GM18511 (cell line): ENCODE measurements around the gene HOXA10.

ENCODE experiments used
- ATAC-seq: cut with Tn5 transposase; IDR thresholded peaks from one replicate; pipeline ENCODE4 v1.9.1; 2021; ENCODE audit warnings: mild to moderate bottlenecking, moderate library complexity; ENCODE audit not compliant: unreplicated experiment

Gene HOXA10

DNA sequence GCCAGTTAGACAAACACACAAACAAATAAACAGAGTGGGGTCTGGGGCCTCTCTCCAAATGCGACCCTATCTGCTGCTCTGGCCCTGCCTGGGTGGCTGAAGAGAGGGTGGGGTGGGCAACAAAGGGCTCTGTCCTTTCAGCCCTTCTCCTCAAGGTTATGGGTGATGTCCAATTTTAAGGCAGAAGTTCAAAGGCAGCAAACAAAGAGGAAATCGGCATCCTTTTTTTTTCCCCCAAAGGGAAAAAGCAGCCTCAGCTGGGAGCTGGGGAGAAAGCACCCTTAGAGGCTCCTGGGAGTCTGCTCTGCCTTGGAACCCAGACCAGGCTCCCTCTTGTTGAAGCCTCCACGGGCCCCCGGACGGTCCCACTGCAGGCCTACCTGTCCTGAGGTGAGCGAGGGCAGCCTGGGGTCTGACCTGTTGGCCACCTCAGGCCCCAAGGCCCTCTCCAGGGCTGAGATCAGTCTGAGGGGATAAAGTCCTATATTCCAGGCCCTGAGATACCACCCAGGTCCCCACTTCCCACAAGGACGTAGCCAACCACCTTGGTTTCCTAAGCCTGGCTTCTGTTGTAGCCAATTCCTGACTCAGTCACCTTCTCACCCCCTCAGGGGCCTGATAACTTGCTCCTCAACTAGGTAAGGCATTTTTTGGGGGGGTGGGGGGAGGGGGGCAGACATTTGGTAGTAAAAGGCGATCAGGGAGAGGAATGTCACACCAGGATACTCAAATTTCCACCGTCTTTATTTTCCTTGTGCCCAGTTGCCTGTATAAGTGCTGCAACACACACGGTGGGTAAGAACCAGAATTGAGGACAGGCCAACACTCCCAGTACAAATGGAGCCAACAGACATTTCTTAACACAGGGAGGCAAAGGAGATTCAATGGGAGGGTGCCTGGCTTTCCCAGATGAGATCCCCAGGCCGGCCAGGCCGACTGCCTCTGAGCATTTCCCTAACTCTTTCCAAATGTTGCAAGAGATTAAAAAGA, 6.6 kb upstream of the HOXA10 start:
- ATAC-seq = no peak

DNA sequence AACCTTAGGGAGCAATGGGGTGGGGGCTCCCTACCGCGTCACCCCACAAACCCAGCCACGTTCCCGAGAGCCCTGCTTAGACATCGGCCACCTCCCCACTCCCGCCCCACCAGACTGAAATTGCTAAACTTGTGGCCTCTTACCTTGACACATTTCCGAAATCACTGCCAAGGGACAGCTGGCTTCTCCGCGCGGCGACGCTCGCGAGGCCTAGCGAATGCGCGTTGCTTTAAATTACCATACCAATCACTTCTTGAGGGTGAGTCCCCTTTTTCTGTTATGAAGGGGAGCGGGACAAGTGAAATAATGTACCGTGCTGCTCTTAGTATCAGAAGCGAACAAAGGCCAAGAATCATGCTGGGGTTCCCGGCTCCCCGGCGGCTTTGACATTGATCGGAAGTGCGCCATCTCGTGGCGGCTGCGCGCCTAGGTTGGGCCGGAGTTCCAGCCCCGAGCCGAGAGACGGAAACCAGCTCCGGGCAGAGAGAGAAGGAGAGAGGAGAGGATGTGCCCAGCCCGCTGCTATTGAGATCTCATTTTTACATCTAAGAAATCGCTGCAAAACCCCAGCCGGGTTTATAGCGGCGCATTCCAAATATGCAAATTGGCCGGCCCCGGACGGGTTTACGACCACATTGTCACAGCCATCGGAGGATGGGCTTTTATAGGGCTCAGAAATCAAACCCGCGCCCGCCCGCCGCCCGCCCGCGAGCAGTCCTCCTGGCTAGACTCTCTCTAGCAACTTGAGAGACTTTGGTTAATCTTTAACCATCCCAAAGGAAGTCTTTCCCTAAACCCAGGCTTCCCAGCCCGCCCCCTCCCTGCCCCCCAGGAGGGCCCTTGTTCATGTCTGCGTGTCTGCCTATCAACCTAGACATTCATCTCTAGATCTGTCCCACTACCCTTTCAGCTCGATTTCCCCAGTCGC, 5.6 kb upstream of the HOXA10 start:
- ATAC-seq = no peak

DNA sequence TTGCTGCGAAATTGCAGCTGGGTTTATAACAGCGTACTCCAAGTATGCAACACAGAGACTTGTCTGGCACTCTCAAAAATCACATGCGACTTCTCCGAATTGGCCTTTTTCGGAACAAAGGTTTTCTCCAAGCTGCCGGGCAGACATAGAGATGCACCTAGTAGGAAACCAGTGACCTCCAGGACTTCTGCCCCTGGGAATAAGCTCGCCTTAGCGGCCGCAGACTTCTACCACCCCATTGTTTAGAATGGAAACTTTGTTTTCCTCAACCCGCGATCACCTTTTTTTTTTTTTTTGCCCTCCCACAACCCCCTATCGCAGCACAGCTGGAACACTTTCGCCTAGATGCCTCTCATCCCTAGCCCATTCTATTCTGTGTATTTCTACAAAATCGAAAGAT, 4.9 kb upstream of the HOXA10 start:
- no peak for ATAC-seq

DNA sequence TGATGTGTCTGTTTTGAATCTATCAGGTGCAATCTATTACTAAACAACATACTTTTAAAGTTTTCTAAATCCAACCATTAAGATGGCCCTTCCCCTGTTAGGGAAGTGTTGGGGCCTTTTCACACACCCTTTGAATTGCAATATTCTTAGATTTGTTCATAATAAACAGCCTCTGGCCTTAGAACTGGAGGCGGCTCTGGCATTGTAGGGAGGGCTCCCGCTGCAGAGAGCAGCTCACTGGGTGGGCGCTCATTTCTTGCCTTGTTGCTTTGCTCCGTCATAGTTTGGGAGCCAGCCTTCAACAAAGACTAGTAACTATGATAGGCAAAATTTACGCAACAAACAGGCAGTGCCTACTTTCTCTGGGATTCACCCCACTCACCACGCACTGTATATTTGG, 4.2 kb upstream of the HOXA10 start:
- no peak for ATAC-seq

DNA sequence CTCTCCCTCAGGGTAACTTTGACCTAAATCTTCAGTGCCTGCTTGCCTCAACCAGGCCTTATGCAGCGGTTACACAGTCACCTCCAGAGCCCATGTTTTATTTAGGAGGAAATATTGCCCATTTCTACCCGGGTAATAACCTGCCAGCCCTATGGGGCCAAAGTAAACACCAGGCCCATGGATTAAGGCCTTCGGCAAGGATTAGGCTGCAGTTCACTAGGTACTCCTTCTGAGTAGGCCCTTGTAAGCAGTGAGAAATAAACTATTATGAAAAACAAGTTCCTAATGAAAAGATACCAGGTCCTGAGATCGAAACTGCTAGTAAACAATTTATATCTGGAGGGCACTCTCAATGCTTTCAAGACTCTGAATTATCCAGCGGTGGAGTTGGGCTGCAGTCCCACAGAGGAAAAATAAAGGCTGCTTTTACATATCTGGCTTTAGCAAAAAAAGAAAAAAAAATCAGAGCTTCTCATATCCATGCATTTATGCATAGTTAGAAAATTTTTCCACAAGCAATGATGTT, 3.7 kb upstream of the HOXA10 start:
- no peak for ATAC-seq

DNA sequence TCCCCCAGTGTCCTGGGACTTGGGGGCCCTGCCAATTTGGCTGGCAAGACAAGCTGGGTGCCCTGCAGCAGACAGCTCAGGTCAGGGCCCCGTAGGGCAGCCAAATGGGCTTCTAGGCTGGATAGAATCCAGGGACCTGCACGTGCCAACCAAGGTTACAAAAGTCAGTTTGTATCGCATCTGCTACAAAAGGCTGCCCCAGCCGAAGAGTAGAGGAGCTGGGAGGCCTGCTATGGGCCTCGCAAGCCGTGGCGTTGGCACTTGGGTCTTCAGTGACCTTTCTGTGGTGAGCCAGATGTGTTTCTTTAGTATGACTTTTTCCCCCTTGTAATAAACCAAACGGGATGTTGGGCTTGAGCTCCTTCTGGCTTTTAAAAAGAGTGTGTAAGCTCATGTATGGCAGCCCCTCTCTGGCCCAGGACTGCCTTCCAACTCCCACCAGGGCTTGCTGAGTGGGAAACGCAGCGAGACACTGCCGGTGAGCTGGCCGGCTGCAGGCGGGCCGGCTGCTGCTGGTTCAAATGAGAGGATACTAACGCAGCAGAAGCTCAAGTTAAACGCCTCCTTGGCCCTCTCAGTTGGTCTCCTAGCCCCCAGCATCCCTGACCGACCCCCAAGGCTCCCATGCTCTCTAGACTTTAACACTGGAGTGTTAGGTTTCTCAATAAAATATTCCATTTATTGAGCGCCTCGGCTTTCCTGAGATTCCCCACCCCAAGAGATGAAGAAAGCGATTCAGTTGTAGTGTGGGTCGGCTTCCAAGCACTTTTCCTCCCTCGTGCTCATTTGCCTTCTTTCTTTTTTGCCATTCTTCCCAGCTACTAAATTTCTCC, 3.1 kb upstream of the HOXA10 start:
- ATAC-seq = no peak

DNA sequence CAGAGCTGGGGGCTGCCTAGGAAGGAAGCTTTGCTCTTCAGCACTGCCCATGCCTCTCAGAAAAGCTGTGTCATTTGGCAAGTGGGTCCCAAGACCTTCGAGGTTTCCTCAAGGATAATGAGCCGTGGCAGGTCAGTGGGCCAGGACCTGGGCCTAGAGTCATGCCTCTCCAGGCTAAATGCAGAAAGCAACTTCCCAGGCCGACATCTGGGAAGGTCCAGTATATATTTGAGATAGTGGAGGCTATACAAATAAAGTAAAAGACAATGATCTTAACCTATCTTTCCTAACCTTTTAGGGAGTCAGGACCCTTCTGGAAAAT, 2.4 kb upstream of the HOXA10 start:
- ATAC-seq = no peak

DNA sequence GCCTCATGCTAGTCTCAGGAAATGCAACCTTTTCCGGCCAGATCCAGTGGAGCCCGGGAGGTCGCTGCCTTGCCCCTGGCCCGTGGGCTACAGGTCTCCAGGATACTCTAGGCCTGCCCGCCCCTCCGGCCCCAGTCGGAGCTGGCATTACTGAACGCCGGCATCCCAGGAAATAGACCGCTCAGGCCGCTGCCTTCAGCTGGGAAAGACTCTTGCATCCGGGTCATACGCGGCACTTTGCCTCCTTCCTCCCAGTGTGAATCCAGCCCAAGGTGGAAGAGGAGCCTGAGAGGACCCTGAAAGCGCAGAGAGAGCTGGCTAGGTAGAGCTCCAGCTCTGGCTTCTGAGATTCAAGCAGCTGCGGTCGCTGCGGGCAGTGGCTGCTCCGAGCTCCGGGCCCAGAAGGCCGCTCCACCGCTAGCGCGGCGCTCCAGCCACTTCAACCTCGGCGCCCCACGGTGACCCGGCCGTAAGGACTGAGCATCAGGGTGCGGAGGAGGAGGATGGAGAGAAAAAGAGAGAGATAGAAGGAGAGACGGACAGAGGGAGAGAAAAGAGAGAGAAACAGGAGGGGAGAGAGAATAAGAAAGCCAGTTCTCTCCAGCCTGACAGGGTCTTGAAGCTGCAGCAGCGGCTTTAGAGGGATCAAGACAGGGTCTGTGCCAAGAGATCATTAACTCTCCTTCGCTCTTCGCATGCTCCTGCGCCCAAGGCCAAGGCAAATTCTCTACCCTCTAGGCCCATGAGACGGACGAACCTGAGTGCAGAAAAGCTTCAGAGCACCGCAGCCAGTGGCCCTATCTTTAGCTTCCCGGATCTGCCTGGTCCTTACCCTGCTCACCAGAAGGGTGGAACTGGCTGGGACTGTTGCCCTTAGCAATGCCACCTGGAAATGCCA, 1.8 kb upstream of the HOXA10 start:
- ATAC-seq = no peak

DNA sequence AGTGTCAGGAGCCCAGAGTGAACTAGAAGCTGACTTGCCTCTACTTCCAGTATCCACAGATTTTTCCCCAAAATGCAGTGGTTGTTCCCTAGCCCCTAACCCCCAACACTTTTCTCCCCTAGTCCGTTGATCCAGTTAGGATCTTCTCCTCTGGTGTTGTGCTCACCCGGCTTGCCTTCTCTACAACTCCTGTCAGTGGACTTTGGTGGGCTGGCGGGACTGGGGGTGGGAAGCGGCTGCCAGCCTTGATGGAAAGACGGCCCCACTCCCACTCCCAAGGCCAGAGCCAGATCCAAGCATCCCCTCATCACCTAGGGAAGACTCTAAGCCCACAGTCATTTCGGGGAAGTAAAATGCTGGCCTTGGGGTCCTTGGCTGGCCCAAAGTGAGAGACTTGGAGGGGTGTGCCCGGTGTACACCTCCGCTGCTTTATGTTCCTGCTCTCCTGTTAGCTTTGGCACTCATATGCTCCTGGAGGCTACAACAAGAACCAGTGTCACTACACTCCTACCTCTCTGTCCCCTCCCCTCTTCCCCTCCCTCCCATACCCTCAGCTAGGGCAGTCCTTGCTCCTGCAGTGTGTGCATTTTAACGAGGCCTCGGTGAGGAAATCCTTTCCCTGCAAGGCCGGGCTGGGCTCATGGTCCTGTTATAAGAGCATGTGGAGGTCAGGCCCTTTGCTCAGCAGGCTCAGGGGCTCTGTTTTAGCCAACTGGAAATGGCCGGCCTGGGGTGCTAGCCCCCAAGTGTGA, 930 bp upstream of the HOXA10 start:
- ATAC-seq = no peak

DNA sequence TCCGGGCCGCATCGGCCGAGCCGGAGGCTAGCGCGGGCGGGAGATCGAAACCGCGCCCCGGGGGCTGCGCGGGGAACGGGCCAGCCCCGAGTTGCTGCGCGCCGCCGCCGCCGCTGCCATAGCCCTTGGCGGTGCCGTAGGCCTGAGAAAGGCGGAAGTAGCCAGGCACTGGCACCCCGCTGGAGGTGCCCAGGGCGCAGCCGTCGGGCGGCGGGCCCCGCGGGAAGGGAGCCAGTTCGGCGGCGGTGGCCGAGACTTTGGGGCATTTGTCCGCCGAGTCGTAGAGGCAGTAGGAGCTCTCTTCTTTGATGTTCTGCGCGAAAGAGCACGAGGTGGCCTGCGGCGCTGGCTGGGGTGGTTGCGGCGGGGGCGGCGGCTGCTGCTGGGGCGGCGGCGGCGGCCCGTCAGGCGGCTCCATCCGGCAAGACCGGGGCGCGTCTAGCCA, 587 bp downstream of the HOXA10 start:
- ATAC-seq = no peak

DNA sequence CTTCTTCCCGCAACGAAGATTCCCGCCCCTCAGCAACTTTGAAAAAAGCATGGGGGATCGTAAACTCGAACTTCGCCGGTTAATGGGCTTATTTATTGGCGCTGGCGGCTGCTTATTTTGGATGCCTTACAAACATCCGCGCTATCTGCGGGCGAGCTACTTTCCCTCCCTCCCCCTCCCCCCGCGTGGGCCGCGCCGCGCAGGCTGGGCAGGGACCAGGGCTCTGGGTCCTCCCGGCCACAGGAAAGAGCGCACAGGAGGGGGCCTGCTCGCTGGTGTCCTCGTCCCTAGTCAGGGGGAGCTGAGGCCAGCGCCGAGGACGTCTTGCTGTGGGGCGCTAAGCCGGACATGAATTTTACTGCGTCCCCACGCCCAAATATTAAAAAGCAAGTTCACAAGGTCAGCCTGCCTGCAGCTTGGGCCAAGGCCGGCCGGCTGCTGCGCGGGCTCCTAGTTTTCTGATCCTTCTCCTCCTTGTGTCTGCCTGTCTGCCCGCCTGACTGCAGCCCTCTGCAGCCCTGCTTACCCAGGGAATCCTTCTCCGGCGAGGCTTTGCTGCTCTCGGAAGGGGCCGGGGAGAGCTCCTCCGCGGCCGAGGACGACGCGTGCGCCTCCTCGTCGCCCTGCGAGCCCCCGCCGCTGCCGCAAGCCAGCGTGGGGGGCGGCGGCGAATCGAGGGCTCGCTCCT, 1.2 kb downstream of the HOXA10 start:
- ATAC-seq = no peak

DNA sequence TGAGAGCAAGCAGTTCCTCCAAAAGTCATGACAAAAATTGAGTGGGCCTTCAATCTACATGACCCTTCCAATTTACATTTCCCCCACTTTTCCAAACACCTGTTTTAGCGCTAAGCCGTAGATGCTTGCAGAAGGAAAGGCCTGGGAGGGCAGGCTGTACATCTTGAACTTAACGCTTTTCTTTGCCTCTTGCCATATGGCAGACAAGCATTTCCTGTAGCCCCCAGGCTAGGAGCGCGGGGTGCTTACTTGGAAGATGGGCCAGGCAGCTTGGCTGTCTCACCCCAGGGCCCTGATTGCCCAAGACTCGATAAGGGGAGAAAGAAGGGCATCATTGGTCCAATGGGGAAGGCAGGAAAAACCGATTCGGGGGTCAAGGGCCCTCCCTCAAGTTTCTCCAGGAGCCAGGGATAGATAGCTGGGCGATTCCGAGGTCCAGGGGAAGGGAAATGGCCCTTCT, 1.8 kb downstream of the HOXA10 start:
- ATAC-seq = no peak

DNA sequence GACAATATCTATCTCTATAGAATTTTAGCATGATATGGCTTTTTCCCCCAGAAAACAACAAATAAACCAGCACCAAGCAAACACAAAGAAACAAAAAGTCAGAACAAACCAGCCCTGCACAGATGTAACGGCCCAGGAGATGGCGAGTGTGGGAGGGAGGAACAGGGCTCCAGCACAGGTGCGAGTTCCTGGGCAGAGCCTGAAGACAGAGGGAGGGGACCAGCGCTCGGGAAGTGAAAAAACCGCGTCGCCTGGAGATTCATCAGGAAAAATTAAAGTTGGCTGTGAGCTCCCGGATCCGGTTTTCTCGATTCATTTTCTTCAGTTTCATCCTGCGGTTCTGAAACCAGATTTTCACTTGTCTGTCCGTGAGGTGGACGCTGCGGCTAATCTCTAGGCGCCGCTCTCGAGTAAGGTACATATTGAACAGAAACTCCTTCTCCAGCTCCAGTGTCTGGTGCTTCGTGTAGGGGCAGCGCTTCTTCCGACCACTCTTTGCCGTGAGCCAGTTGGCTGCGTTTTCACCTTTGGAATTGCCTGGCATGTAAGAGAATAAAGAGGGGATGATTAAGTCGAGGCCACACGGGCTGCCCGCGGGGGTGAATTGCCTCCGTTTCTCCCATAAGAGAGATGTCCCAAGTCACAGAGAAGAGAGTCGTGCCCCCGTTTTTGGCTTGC, 2.3 kb downstream of the HOXA10 start:
- ATAC-seq = no peak

DNA sequence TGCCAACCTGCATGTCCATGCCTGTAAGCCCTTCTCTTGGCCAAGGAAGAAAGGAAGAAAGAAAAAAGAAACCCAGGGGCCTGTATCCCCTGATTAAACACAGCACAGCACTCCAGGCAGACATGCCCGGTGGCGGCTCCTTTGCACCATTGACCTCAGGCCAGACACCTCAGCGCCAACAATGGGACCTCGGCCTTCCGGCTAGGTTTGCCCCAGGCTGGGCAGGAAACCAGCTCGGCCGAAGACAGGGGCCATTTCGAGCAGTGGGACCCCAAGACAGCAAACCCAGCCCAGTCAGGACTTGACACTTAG, 2.8 kb downstream of the HOXA10 start:
- no peak for ATAC-seq

DNA sequence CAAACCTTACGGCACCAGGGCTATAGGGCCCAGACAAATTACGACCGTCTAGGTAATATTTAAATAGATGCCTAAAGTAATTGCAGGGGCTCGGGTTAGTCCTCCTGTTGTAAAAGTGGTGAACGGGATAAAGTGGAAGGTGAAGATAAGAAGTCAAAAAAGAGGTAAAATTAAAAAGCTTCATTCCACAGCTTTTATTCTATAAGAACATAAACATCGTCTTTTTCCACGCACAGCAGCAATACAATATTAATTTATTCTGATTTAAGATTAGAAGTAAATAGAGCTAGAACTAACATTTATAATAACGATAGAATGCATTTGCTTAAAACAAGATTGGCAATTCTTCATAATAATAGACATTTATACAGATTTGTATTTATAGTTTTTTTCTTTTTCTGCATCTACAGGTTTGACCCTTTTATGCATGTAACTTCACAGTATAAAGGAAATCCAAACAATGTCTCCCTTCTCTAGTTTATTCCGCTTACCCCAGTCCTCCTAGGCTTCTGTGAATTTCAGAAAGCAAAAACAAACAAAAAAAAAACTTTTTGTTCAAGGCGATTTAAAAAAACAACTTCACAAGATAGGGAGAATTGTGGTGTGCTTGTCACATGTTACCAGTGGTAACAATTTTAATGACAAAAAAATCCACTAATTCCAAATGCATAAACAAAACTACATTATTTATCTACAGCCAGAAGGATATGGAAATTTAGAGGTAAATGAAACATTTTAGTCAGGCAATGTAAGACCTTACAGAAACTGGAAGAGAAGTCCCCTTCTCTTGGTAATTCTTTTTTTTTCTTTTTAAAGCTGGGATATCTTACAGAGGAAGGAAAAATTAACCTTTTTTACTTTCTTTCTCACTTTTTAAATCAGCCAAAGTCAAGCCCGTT, 3.4 kb downstream of the HOXA10 start:
- no peak for ATAC-seq

DNA sequence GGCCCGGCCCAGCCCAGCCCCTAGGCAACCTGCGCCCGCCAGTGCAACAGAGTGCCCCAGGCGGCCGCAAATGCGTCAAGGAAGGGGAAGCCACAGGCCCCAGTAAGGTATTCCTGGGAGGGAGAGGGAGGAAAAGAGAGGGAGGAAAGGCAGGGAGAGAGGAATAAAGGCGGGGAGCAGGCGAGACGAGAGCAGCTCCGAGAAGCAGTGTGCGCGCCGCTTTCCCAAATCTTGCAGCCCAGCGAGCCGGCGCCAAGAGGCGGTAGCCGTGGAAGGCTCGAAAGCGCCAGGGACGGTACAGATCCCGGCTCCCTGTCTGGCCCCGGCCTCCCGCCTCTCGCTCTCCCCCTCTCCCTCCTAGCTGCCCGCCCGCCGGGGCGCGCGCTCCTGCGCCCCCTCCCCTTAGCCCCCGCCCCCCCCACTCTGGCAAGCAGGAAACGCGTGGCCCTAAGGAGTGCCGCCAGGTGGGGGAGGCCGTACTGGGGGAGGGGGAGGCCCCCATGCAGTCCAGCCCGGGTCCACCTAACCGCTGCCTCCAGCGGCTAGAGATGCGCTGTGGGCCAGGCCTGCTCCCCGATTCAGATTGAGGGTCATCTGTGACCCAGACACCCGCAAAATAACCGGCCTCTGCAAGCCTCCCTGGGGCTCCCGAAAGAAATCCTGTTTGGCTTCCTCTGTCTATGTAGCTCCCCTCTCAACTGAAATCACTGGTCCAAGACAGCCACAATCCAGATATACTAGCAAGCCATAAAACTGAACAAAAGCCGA, 4.3 kb downstream of the HOXA10 start:
- ATAC-seq = no peak
